HG03135 (cell line): ENCODE data around the gene PIM1.
"Not testable (repeated sequence)": the region's sequence is repeated elsewhere in the genome, so short reads cannot be mapped to it uniquely, and the experiment has no call there.

ENCODE experiments used
- ATAC-seq: cut with Tn5 transposase; IDR thresholded peaks from one replicate; pipeline ENCODE4 v1.9.1; 2021; ENCODE audit warnings: mild to moderate bottlenecking, moderate library complexity; ENCODE audit not compliant: unreplicated experiment

PIM1 gene

GRCh38 chr6:37170273-37171200, 585 bp downstream of the PIM1 start:
- peak; percentile 30 for ATAC-seq

DNA sequence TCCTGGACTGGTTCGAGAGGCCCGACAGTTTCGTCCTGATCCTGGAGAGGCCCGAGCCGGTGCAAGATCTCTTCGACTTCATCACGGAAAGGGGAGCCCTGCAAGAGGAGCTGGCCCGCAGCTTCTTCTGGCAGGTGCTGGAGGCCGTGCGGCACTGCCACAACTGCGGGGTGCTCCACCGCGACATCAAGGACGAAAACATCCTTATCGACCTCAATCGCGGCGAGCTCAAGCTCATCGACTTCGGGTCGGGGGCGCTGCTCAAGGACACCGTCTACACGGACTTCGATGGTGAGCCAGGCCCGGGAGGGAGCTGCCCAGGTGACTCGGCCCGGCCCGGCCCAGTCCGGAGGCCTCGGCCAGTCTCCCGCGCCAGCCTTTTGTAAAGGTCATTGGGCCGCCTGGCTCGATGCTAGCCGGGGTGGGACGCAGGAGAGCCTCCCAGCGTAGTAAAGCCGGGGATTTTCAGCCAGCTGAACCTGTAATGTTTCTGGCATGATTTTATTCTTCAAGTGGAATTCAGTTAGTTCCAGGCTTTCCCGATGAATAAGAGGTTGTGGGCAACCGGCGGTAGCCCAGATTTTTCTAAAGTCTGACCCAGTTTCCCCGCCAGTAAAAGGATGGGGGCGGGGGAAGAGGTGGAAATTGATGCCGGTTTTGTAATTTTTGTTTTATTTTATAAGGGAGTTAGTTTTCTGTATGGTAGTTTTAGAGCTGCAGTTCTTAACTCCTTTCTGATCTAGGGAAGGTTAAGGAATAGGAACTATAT, 1.4 kb downstream of the PIM1 start:
- no peak for ATAC-seq

GRCh38 chr6:37171970-37172812, 2.2 kb downstream of the PIM1 start:
- no peak for ATAC-seq

DNA sequence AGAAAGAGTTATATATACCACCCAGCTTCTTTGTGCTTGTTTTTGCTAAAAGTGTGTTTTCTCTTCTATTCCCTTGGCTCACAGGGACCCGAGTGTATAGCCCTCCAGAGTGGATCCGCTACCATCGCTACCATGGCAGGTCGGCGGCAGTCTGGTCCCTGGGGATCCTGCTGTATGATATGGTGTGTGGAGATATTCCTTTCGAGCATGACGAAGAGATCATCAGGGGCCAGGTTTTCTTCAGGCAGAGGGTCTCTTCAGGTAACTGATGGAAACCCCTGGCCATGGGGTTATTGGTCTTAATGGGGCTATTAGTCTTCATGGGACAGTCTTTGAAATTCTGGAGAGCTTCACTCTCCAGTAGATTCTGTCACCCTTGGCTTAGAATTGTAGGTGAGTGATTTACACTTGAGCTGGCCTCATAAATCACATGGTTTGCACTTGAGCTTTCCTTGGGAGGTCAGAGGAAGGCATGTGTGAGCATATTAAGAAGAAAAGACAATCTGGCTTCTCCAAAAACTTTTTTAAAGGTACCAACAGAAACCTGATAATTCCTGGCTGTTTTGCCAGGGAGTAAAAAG, 3.0 kb downstream of the PIM1 start:
- no peak for ATAC-seq

DNA sequence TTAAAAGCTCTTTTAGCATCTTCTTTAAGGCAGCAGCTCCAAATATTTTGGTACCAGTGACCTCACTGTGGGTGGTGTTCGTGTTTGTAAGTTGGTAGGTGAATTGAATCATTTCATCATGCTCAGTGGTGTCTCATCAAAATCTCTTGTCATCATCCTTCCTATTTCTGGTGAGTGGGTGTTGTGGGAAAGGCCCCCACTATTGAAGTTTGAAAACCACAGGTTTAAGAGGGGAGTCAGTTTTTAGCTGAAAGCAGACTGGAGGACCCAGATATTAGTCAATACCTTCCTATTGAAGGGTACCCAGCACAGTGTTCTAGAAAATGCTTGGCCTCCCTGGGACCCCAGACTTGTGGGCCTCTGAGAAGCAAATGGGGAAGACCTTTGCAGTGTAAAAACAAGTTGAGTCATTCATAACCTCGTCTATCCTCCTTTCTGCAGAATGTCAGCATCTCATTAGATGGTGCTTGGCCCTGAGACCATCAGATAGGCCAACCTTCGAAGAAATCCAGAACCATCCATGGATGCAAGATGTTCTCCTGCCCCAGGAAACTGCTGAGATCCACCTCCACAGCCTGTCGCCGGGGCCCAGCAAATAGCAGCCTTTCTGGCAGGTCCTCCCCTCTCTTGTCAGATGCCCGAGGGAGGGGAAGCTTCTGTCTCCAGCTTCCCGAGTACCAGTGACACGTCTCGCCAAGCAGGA, 3.7 kb downstream of the PIM1 start:
- ATAC-seq, result no peak

DNA sequence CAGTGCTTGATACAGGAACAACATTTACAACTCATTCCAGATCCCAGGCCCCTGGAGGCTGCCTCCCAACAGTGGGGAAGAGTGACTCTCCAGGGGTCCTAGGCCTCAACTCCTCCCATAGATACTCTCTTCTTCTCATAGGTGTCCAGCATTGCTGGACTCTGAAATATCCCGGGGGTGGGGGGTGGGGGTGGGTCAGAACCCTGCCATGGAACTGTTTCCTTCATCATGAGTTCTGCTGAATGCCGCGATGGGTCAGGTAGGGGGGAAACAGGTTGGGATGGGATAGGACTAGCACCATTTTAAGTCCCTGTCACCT, 4.2 kb downstream of the PIM1 start:
- no peak for ATAC-seq

DNA sequence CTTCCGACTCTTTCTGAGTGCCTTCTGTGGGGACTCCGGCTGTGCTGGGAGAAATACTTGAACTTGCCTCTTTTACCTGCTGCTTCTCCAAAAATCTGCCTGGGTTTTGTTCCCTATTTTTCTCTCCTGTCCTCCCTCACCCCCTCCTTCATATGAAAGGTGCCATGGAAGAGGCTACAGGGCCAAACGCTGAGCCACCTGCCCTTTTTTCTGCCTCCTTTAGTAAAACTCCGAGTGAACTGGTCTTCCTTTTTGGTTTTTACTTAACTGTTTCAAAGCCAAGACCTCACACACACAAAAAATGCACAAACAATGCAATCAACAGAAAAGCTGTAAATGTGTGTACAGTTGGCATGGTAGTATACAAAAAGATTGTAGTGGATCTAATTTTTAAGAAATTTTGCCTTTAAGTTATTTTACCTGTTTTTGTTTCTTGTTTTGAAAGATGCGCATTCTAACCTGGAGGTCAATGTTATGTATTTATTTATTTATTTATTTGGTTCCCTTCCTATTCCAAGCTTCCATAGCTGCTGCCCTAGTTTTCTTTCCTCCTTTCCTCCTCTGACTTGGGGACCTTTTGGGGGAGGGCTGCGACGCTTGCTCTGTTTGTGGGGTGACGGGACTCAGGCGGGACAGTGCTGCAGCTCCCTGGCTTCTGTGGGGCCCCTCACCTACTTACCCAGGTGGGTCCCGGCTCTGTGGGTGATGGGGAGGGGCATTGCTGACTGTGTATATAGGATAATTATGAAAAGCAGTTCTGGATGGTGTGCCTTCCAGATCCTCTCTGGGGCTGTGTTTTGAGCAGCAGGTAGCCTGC, 4.8 kb downstream of the PIM1 start:
- ATAC-seq, result no peak

GRCh38 chr6:37175332-37176267, 5.6 kb downstream of the PIM1 start:
- peak; percentile 43 for ATAC-seq

DNA sequence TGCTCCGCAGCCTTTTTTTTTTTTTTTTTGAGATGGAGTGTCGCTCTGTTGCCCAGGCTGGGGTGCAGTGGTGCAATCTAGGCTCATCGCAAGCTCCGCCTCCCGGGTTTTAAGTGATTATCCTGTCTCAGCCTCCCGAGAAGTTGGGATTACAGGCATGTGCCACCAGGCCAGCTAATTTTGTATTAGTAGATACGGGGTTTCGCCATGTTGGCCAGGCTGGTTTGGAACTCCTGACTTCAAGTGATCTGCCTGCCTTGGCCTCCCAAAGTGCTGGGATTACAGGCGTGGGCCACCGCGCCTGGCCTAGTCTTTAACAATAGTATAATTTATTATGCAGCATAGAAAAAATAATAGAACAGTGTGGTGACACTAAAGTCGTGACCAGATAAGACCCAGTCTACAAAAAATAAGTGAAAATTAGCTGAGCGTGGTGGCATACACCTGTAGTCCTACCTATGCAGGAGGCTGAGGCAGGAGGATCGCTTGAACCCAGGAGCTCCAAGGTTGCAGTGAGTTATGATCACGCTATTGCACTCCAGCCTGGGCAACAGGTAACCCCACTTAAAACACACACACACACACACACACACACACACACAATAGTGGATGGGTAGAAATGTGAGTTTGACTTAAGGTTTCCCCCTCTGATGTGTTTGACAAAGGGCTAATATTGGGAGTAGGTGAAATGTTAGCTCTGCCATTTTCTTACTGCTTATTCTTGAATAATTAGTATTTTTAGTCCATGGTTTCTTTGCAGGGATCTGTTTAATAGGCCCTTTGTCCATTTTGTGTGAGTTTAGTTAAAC, 6.5 kb downstream of the PIM1 start:
- no peak for ATAC-seq

GRCh38 chr6:37177077-37177934, 7.4 kb downstream of the PIM1 start:
- ATAC-seq, result no peak

- no peak for ATAC-seq
Measured at GRCh38 chr6:37177935-37178517, 8.1 kb downstream of the PIM1 start.

DNA sequence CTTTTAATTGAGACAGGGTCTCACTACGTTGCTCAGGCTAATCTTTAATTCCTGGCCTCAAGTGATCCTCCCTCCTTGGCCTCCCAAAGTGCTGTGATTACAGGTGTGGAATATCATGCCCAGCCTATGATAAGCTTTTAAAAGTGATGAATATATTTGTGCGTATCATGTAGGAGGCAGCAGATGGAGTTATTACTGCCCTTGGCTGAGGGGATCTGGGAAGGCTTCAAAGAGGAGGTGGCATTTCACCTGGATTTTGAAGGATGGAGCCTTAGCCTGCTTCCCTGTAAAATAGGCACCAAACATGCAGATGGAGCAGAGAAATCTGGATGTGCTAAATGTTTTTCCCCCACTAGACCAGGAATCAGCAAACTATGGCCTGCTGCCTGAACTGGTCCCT, 10.1 kb downstream of the PIM1 start:
- ATAC-seq, result no peak

DNA sequence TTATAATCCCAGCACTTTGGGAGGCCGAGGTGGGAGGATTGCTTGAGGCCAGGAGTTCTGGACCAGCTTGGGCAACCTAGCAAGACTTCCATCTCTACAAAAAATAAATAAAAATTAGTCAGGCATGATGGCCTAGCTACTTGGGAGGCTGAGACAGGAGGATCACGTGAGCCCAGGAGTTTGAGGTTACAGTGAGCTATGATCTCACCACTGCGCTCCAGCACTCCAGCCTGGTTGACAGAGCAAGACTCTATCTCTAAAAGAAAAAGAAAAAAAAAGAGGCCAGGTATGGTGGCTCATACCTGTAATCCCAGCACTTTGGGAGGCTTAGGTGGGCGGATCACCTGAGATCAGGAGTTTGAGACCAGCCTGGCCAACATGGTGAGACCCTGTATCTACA, 10.7 kb downstream of the PIM1 start:
- not testable (repeated sequence) for ATAC-seq

GRCh38 chr6:37182736-37183590, 13.0 kb downstream of the PIM1 start:
- peak; percentile 57 for ATAC-seq
